ENCODE measurements around the gene ZBTB20.
"Not testable (repeated sequence)": the region's sequence is repeated elsewhere in the genome, so short reads cannot be mapped to it uniquely, and the experiment has no call there.

Gene ZBTB20

DNA sequence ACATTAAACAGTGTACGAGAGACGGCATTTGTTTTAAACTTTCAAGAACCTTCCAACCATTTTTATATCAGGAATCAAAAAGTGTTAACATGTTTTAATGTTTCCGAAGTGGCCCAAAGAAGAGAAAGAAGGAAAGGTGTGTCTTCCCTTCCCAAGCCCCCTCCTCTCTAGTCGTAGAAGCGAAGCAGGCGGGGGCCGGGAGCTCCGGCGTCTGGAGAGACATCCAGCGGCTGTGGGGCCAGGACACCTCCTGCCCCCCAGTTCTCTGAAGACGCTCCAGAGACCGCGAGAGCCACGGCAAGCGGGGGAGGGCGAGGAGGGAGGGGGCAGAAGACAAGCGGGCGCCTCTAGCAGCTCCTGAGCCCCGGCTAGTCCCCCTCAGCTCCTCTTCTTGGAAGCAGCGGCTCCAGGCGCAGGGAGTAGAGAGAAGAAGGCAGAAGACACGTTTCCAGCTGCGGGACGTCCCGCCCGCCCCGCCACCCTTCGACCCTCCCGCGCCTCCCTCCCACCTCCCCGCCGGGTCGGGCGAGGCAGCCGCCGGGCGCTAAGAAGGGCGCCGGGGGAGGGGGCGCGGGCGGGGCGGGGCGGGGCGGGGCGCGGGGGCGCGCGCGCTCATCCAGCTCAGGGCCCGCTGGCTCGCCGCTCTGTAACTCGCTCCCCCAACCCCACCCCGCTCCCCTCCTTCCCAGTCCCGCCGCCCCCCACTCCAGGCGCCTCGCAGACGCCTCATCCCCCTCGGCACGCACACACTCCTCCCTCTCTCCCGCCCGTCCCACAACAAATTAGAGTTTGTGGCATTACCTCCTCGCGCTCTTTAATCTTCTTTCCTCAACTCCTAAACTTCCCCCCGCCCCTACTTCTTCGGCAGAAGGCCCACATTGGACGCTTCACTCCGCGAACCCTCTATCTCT is at the start of gene ZBTB20:
TSS of gene ZBTB20 (minus strand) at position 871 of the 911 bp plus-strand sequence.
- ATAC-seq (peak; percentile 19), DNase-seq (peak; percentile 73)

DNA sequence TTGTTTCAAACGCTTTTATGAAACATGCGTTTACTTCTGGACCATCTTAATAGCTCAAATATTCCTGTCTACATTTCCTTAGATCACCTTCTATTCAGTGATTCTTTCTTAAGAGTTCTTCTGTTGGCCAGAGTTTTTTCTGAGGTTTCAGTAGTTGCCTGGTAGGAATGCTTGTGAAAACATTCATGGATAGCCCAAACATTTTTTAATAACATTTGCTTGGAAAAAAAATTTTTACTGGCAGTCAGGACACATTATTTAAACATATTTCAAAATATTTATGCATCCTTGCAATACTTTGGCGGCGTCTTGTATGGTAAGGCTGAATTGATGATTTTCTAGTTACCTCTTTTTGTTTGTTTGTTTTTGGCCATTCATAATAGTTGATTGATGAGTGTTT is 47.4 kb upstream of the ZBTB20 start:
- ATAC-seq (no peak), DNase-seq (no peak)

DNA sequence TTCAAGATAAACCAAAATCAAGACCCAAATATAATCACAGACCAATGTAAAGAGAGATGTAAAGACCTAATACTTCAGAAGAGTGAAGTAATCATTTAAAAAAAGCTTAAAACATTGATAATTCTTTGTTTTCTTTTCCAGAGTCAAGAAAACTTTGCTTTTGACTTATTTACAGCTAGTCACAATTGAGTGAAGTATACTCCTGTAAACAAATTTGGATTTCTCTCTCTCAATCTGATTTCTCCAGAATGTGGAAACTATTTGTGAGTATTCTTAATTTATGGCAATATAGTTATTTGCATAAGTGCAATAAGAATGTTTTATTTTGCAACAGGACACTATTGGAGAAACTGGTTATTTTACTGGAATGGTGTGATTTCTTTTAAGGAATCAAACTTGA is 43.7 kb upstream of the ZBTB20 start:
- DNase-seq (no peak), ATAC-seq (no peak)

DNA sequence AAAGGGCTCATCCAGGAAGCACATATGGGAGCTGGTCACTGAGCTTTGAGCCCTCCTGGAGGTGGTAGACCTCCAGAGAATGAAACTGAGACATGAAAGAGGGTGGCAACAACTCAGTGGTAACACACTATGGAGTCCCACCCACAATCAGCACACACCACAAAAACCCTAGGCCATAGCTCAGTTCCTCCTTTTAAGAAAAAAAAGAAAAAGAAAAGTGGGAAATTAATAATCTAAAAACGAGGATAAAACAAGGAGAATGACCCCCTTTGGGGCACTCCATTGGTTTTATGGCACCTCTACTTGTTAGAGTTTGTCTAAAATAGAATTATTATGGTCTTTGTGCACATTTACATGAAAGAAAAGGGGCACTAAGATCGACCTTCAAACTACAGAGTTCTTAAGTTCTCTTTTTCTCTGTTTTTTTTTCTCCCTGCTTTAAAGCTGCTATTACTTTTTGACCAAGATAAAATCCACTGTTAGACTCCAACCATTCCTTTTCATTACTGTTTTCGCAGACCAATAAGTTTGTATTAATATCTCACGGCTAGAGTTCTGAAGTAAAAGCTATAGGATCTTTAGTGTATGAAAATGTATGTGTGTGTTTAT is 40.2 kb upstream of the ZBTB20 start:
- peak; percentile 57 for ATAC-seq

DNA sequence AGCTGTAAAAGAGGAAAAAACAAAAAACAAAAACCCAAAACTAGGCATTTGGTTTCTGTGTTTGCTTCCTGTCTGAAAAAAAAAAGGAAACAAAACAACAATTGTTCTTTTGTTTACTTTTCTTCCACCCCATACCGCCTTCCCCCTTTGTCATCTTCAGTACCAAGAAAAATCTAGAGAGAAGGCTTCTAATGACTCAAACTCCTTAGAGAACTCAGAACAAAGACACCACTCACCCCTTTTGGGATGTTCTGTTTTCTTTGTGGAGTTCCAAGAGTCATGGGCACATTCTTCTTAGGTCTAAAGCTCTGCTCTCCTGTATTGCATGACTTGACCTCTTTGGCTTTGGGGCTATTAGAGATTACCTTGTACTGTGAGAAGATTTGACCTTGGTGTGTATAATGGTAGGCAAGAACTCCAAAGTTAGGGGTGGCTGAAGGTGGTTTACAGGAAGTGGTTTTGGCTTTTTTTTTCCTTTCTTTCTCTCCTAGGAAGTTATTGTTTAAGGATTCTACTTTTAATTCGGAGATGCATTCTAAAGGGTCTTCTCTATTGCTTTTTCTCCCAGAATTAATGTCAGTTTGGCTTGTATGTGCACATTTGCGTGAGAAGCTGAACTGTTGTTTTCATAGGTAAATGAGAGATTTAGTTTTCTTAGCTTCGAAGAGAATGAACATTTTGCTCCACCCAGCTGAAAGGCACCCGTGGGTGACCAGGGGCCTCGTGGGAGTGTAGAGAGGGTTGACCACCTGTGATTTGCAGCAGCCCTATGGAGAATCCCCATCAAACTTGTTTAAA is 39.5 kb upstream of the ZBTB20 start:
- ATAC-seq = no peak
- DNase-seq = no peak

More for the DNA sequence above, 40.2 kb upstream of the ZBTB20 start:
- no peak for DNase-seq

DNA sequence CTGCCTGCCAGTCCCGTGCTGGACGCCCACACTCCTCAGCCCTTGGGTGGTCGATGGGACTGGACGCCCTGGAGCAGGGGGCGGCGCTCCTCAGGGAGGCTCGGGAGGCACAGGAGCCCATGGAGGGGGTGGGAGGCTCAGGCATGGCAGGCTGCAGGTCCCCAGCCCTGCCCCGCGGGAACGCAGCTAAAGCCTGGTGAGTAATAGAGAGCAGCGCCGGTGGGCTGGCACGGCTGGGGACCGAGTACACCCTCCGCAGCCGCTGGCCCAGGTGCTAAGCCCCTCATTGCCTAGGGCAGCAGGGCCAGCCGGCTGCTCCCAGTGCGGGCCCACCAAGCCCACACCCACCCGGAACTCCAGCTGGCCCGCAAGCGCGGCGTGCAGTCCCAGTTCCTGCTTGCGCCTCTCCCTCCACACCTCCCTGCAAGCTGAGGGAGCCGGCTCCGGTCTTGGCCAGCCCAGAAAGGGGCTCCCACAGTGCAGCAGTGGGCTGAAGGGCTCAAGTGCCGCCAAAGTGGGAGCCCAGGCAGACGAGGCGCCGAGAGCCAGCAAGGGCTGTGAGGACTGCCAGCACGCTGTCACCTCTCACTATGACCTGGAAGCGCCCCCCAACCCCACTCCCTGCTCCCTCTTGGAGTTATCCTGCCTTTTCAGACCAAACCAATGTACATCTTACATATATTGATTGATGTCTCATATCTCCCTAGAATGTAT is 37.9 kb upstream of the ZBTB20 start:
- ATAC-seq, DNase-seq: not testable (repeated sequence)

DNA sequence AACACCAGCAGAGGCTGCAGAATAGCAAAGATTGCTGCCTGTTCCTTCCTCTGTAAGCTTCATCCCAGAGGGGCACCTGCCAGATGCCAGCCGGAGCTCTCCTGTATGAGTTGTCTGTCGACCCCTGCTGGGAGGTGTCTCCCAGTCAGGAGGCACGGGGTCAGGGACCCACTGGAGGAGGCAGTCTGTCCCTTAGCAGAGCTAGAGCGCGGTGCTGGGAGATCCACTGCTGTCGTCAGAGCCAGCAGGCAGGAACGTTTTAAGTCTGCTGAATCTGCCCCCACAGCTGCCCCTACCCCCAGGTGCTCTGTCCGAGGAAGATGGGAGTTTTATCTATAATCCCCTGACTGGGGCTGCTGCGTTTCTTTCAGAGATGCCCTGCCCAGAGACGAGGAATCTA is 31.8 kb upstream of the ZBTB20 start:
- not testable (repeated sequence) for DNase-seq, ATAC-seq

DNA sequence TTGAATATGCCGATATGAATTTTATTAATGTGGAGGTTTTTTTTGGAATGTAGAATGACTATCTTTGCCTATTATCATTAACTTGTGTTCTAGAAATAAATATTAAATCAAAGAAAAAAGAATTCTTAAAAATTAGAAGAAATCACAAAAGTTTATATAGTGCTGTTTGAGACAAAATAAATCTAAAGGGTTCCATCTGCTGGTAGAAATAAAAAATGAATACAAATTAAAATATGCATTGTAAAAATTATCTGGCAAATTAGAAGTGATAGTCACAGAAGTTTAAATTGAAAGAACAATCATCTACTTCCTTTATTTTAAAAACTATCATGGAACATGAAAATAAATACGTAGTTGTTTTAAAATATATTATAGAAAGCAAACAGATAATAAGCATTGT is 22.7 kb upstream of the ZBTB20 start:
- no peak for DNase-seq

DNA sequence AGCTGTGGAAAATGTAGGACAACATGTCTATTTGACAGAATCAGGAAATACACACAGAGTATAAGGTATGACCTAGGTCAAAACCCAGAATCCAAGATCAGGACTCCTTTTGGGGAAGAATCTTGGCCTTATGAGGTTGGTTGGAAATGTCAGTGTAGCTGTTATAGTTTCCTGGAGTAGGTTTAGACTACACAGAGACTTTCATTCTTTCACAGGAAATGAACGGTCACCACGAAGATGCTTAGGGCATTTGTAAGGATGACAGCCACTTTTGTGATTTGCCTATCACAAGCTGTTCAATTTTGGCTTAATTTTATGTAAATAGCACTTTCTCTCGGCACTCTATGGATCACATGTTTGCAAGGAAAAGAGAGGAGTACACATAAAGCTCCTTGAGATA is 18.6 kb upstream of the ZBTB20 start:
- DNase-seq (no peak), ATAC-seq (peak; percentile 42)

More for the DNA sequence above, 22.7 kb upstream of the ZBTB20 start:
- ATAC-seq = no peak

DNA sequence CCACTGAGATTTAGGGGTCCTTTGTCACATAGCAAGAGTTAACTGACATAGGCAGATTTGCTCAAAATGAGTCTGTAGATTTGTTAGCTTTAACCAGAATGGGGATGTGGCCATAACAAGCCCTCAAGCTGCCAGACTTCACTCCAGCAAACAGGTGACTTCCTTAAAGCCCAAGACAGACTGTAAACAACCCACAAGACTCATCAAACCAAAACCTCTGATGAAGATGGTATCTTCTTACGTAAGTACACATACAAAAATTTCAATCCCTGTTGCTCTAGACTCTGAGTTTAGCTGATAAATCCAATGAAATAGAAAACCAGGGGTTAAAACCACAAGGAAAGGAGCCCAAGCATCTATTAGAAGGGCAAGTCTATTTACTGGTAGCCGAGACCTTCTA is 18.2 kb upstream of the ZBTB20 start:
- DNase-seq (no peak), ATAC-seq (no peak)

DNA sequence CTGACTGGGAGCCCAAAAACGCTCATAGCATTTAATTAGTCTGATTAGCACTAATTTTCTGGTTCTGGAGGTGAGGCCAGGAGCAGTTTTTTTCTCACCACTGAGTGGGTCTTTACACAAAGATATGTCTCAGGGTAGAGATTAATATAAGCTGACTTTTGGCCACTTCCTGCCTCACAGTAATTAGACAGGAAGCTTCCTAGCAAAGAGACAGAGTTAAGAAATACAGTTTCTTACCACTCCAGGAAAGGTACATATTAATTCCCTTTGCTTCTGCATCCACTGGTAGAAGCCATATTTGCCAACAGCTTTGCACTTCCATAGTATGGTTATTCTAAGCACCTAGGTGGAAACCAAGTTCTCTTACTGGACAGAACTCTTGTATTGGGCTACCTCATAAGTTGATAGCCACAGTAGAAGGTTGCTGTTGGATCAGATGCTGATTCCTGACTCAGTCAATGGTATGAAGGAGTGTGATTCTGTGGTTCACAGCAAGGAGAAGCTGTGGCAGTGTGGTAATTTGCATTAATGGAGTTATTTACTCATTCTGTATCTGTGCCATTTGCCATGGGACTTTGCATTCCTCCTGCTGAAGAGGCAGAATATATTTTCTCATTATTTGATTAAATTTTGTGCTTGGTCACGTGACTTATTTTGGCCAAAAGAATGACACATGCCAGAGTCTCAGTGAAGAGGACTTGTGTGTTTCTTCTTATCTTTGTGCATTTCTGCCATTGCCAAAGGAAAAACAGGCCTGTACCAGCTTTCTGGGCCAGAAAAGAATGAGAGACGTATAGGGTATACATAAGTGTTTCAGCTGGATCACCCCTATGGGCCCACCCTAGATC is 17.5 kb upstream of the ZBTB20 start:
- ATAC-seq (peak; percentile 42), DNase-seq (no peak)

DNA sequence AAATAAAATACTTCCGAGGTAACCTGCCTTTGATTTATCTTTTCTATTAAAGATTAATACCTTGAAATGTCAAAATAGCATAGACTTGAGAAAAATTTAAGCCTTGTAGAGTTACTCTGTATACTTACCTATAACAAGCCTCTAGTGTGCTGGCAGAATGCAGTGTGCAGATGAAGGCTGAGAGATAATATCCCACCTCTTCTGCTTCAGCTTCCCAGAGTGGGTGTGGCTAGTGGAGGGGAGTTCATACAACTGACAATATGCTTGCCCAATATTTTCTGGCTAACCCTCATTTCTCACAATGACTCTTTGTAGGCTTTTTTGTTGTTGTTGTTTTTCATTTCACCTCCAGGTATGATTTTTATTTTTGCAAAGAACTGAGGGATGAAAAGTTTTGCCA is 15.7 kb upstream of the ZBTB20 start:
- ATAC-seq = no peak
- no peak for DNase-seq

DNA sequence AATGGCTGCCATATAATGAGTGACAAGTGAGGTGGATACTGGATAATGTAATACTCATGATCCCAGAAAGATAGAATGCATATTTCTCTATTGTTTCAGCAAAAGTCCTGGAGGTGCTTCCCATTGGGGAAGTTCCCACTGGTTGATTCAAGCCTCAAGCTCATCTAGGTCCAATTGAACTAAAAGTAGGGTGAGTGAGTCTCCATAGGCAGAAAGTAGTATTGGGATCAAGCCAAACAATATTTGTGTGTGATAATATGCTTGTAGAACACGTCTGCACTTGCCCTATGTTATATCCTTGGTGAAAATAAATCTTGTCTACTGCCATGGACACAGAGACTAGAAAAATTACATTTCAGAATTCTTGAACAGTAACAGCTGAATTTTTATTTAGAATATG is 14.8 kb upstream of the ZBTB20 start:
- DNase-seq = no peak

DNA sequence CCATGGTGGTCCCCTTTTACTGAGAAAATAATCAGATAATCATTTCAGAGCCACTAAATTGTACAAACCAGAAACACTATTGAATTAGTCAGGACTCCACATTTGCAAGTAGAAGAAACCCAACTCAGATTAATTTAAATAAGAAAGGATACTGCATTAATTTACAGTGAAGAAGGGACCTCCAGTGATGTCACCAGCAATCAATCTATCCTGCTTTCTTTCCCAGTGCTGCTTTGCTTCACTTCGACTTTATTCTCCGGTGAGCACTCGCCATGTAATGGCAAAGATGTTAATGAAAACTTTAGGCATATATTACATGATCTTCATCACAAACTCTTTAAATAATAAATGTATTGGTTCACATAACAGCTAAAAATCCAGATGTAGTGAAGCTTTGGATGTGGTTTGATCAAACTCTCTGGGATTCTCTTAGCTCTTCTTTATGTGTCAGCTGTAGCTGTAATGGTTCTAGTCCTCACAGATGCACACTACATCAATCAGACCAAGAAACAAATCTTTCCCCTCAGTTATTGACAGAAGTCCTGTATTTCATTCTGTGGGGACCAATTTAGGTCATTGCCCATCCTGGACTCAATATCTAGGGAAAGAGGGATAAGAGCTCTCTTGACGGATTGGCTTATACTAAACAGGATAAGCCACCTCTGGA is 14.2 kb upstream of the ZBTB20 start:
- ATAC-seq = no peak

More for the DNA sequence above, 14.8 kb upstream of the ZBTB20 start:
- no peak for ATAC-seq

DNA sequence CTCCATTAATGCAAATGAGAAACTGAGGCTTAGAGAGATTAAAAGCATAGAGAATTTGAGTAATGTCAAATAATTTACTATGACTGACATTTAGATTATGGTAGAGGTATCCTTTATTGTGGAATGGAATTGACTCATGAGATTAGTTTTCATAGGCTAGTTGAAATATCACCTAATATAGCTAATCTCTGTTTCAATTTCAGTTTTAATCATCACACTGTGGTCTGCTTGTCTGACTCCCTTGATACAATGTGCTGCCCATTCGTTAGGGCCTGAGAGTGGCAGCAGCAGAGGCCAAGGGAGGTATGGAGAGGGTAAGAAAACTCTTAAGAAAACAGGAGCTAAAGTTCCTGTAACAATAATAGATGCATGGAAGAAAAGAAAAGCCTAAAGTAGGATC is 13.2 kb upstream of the ZBTB20 start:
- ATAC-seq (peak; percentile 16), DNase-seq (no peak)

More for the DNA sequence above, 14.2 kb upstream of the ZBTB20 start:
- DNase-seq = no peak

DNA sequence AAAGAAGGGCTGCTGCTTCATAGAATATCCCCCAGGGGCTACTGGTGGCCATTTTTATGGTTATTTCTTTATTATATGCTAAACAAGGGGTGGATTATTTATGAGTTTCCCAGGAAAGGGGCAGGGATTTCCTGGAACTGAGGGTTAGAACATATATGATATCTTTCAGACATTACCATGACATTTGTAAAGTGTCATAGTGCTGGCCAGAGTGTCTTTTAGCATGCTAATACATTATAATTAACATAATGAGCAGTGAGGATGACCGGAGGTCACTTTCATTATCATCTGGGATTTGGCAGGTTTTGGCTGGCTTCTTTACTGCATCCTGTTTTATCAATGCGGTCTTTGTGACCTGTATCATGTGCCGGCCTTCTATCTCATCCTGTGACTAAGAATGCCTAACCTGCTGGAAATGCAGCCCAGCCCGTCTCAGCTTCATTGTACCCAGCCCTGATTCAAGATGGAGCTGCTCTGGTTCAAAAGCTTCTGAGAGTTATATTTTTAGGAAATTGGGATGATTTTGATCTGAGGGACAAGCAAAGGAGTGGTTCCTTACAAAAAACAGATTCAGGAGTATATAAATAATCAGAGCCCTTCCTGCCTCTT is 9.1 kb upstream of the ZBTB20 start:
- DNase-seq (no peak), ATAC-seq (no peak)

DNA sequence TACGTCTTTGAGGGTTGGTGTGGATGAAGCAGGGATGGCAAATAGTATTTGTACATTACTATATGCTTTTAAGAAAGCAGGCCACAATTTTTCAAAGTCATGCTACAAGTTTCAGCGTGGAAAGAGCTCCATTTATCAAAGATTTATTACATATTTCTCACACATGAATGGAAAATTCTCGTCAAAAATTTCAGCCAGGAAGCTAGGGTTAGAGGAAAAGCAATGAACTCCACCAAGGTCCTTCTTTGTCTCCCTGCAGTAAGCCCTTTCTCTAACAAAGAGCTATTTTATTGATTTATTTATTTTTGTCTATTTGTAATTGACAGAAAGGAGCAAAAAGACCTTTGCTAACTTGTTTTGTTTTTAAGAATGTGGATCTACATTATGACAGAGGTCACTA is 7.5 kb upstream of the ZBTB20 start:
- DNase-seq = no peak
- no peak for ATAC-seq

DNA sequence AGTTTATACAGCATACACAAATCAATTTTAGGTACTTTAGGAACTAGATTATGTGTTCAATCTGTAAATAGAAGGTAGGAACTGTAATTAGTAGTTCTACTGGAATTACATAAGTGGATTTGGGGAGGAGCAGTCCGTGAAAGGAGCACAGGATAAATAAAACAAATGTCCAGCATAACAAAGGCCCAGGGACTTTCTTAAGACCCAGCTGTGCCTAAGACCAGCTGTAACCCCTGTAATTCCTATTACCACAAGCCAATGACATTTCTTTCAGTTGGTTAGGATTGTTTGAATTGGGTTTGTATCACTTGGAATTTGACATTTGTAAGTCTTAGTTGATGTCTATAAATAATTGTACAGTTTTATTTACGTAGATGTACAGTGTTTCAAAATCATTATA is 4.8 kb upstream of the ZBTB20 start:
- no peak for DNase-seq
- ATAC-seq = no peak

DNA sequence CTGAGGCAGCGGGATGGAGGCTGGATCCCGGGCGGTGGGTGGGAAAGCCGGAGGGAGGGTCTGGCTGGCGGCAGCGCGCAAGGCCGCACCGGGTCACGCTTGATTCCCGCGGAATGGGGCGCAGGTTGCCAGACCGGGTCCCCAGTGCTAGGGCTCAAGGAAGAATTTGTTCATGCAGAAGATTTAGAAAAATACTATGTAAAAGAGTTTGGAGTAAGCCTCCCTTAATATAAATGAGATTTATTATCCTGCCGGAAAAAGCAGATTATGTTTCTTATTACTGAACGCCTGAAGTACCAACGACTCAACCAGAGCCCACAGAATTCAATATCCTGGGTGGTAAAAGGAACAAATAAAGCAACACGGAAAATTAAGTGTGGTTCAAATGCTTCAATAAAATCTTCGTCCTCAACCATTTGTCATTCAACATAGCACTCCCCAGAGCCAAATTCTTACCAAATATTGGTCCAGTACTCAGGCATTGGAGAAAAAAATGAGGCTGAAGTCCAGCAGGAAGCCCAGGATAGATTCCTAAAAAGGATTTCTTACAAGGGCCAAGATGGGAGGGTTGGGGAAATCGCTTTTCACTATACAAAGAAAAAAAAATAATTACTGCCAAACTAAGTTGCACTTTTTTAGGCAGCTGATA is 1.2 kb upstream of the ZBTB20 start:
- no peak for DNase-seq

More for the DNA sequence above, 1.2 kb upstream of the ZBTB20 start:
- no peak for ATAC-seq

Data from stimulated activated naive CD8-positive, alpha-beta T cell treated with anti-CD3 and anti-CD28 coated beads, Interleukin-15, Interleukin-2, amounts not matched to agents 100 U/mL and 50 U/mL, for 24 hours (primary cell).